Activated CD8-positive, alpha-beta memory T cell treated with anti-CD3 and anti-CD28 coated beads, Interleukin-2, amount 10 ng/mL, durations not matched to agents 7 days and 5 days (primary cell): ENCODE results near the gene SIAH1. TPM values are rescaled to one million over a fixed set of nuclear protein-coding genes. Genes with fewer than 3 reads are reported as not detected.
"Not testable (repeated sequence)": the region's sequence is repeated elsewhere in the genome, so short reads cannot be mapped to it uniquely, and the experiment has no call there.

Source experiments
- ATAC-seq: fragments of 150-1000 bp; cut with Tn5 transposase; one replicate; pipeline ENCODE4 v1.10.0; 2021; ENCODE audit warnings: moderate library complexity
- CTCF ChIA-PET: fragments of 350-600 bp; sonication (Branson Sonifier 250); formaldehyde crosslinking; loops from one replicate; lab custom pipeline; 2021; ENCODE audit warnings: antibody characterized with exemption; lab: Charles Lee
- DNase-seq: peaks from one replicate; pipeline ENCODE4 v3.0.0-alpha.2; 2020
- H3K27ac Mint-ChIP-seq: one replicate; pipeline ENCODE4 v1.8.0; 2021; ENCODE audit warnings: mild to moderate bottlenecking, mixed read lengths
- H3K27me3 Mint-ChIP-seq: one replicate; pipeline ENCODE4 v1.8.0; 2021; ENCODE audit warnings: mixed read lengths
- H3K36me3 Mint-ChIP-seq: one replicate; pipeline ENCODE4 v1.8.0; 2021; ENCODE audit warnings: mild to moderate bottlenecking, mixed read lengths
- H3K4me1 Mint-ChIP-seq: one replicate; pipeline ENCODE4 v1.8.0; 2021; ENCODE audit warnings: mixed read lengths
- H3K4me3 Mint-ChIP-seq: one replicate; pipeline ENCODE4 v1.8.0; 2021; ENCODE audit warnings: mild to moderate bottlenecking, moderate library complexity, mixed read lengths
- H3K9me3 Mint-ChIP-seq: one replicate; pipeline ENCODE4 v1.8.0; 2022; ENCODE audit warnings: low read depth, mixed read lengths
- total RNA-seq, 2 experiments: library from RNA; stranded (reverse); gene quantifications; one replicate each; pipeline ENCODE4 v1.2.3, GENCODE V29; 2021

Gene SIAH1
- 10 to 100 TPM; 15.5 to 17.6 TPM for total RNA-seq

GRCh38 chr16:48385253-48386150, at the start of gene SIAH1:
Gene SIAH1, minus strand, starts transcription at chr16:48385413. Its CDS starts 22,985 bp downstream, at chr16:48362428.
- Mint-ChIP-seq H3K27ac (peak within 1 kb of the TSS; percentile 86), H3K4me3 (peak within 1 kb of the TSS; percentile 85), H3K36me3 (peaks cover 2% of the 10 kb centered on the region), H3K27me3 (no peaks in the 10 kb centered on the region), H3K4me1 (peaks cover 21% of the 10 kb centered on the region), H3K9me3 (no peaks in the 10 kb centered on the region)
- DNase-seq (peak; percentile 87), ATAC-seq (peak; percentile 84)
- CTCF ChIA-PET: interaction anchor here (0.6 to 3.7 kb wide), 4 partner anchors 8 to 245 kb away, joined by 4 to 16 read pairs (median 12); no protein-coding TSS in a partner anchor

GRCh38 chr16:48434653-48435317, 49.6 kb upstream of the SIAH1 start:
- no peaks in the 10 kb centered on the region for H3K36me3 Mint-ChIP-seq
- H3K4me1 Mint-ChIP-seq: peaks cover 16% of the 10 kb centered on the region
- H3K27me3 Mint-ChIP-seq: no peaks in the 10 kb centered on the region
- H3K4me3 Mint-ChIP-seq: no peak overlapping the region
- no peak for ATAC-seq
- DNase-seq: no peak
- no peak overlapping the region for H3K27ac Mint-ChIP-seq
- CTCF ChIA-PET: interaction anchor here (1.1 kb wide), 1 partner anchor 188 kb away, joined by 3 read pairs; no protein-coding TSS in a partner anchor
- no peaks in the 10 kb centered on the region for H3K9me3 Mint-ChIP-seq

- CTCF ChIA-PET: no interaction called here
- no peak for ATAC-seq
- no peaks in the 10 kb centered on the region for H3K9me3 Mint-ChIP-seq
- H3K4me3 Mint-ChIP-seq: no peak overlapping the region
- no peak overlapping the region for H3K27ac Mint-ChIP-seq
- H3K36me3 Mint-ChIP-seq: no peaks in the 10 kb centered on the region
- H3K27me3 Mint-ChIP-seq: no peaks in the 10 kb centered on the region
- no peak for DNase-seq
- H3K4me1 Mint-ChIP-seq: peaks cover 16% of the 10 kb centered on the region
Observed at GRCh38 chr16:48433850-48434530, 48.8 kb upstream of the SIAH1 start.

- Mint-ChIP-seq H3K27me3 (no peaks in the 10 kb centered on the region), H3K4me3 (no peak overlapping the region), H3K36me3 (no peaks in the 10 kb centered on the region), H3K27ac (peak overlapping the region; percentile 12), H3K9me3 (no peaks in the 10 kb centered on the region), H3K4me1 (peaks cover 16% of the 10 kb centered on the region)
- CTCF ChIA-PET: no interaction called here
- DNase-seq (no peak), ATAC-seq (no peak)
Observed at GRCh38 chr16:48433116-48433849, 48.1 kb upstream of the SIAH1 start.

GRCh38 chr16:48432136-48432535, 46.9 kb upstream of the SIAH1 start:
- Mint-ChIP-seq H3K27me3 (no peaks in the 10 kb centered on the region), H3K4me1 (peaks cover 16% of the 10 kb centered on the region)
- ATAC-seq: no peak

GRCh38 chr16:48430890-48431289, 45.7 kb upstream of the SIAH1 start:
- no peak overlapping the region for H3K4me3 Mint-ChIP-seq
- H3K36me3 Mint-ChIP-seq: no peaks in the 10 kb centered on the region
- H3K4me1 Mint-ChIP-seq: peaks cover 16% of the 10 kb centered on the region
- H3K27ac Mint-ChIP-seq: no peak overlapping the region
- no peak for DNase-seq
- H3K9me3 Mint-ChIP-seq: no peaks in the 10 kb centered on the region
- H3K27me3 Mint-ChIP-seq: no peaks in the 10 kb centered on the region
- CTCF ChIA-PET: interaction anchor here (0.8 to 1.8 kb wide), 2 partner anchors 11 to 199 kb away, joined by 3 to 5 read pairs; no protein-coding TSS in a partner anchor
- ATAC-seq: no peak

More at GRCh38 chr16:48432136-48432535, 46.9 kb upstream of the SIAH1 start:
- H3K9me3 Mint-ChIP-seq: no peaks in the 10 kb centered on the region
- H3K36me3 Mint-ChIP-seq: no peaks in the 10 kb centered on the region
- no peak for DNase-seq
- CTCF ChIA-PET: interaction anchor here (1.8 kb wide), 1 partner anchor 198 kb away, joined by 5 read pairs; no protein-coding TSS in a partner anchor
- H3K4me3 Mint-ChIP-seq: no peak overlapping the region
- H3K27ac Mint-ChIP-seq: no peak overlapping the region

- DNase-seq (no peak), ATAC-seq (no peak)
- Mint-ChIP-seq H3K36me3 (no peaks in the 10 kb centered on the region), H3K27me3 (no peaks in the 10 kb centered on the region), H3K4me3 (no peak overlapping the region), H3K4me1 (no peaks in the 10 kb centered on the region), H3K27ac (no peak overlapping the region), H3K9me3 (no peaks in the 10 kb centered on the region)
- CTCF ChIA-PET: no interaction called here
Observed at GRCh38 chr16:48426244-48427141, 41.3 kb upstream of the SIAH1 start.

GRCh38 chr16:48422537-48422936, 37.3 kb upstream of the SIAH1 start:
- Mint-ChIP-seq H3K4me3 (no peak overlapping the region), H3K27me3 (no peaks in the 10 kb centered on the region), H3K4me1 (no peaks in the 10 kb centered on the region), H3K27ac (no peak overlapping the region), H3K9me3 (no peaks in the 10 kb centered on the region), H3K36me3 (no peaks in the 10 kb centered on the region)
- DNase-seq (no peak), ATAC-seq (no peak)
- CTCF ChIA-PET: interaction anchor here (1.2 kb wide), 1 partner anchor 201 kb away, joined by 3 read pairs; no protein-coding TSS in a partner anchor

- Mint-ChIP-seq H3K4me3 (no peak overlapping the region), H3K36me3 (no peaks in the 10 kb centered on the region), H3K27ac (no peak overlapping the region), H3K27me3 (no peaks in the 10 kb centered on the region), H3K9me3 (no peaks in the 10 kb centered on the region), H3K4me1 (no peaks in the 10 kb centered on the region)
- ATAC-seq (no peak), DNase-seq (no peak)
- CTCF ChIA-PET: no interaction called here
Observed at GRCh38 chr16:48421741-48422140, 36.5 kb upstream of the SIAH1 start.

- H3K36me3 Mint-ChIP-seq: no peaks in the 10 kb centered on the region
- H3K4me3 Mint-ChIP-seq: no peak overlapping the region
- no peak overlapping the region for H3K27ac Mint-ChIP-seq
- ATAC-seq (no peak), DNase-seq (no peak)
- CTCF ChIA-PET: no interaction called here
- no peaks in the 10 kb centered on the region for H3K27me3 Mint-ChIP-seq
- H3K4me1 Mint-ChIP-seq: no peaks in the 10 kb centered on the region
- no peaks in the 10 kb centered on the region for H3K9me3 Mint-ChIP-seq
Observed at GRCh38 chr16:48420437-48420836, 35.2 kb upstream of the SIAH1 start.

- H3K27me3 Mint-ChIP-seq, ATAC-seq, CTCF ChIA-PET, H3K4me1 Mint-ChIP-seq, H3K4me3 Mint-ChIP-seq, DNase-seq, H3K36me3 Mint-ChIP-seq, H3K27ac Mint-ChIP-seq, H3K9me3 Mint-ChIP-seq: not testable (repeated sequence)
Observed at GRCh38 chr16:48416617-48417016, 31.4 kb upstream of the SIAH1 start.

GRCh38 chr16:48413272-48413671, 28.1 kb upstream of the SIAH1 start:
- no peak for DNase-seq
- Mint-ChIP-seq H3K4me3 (no peak overlapping the region), H3K4me1 (peaks cover 5% of the 10 kb centered on the region), H3K27ac (no peak overlapping the region), H3K27me3 (peaks cover 8% of the 10 kb centered on the region), H3K36me3 (no peaks in the 10 kb centered on the region), H3K9me3 (no peaks in the 10 kb centered on the region)
- CTCF ChIA-PET: no interaction called here
- no peak for ATAC-seq
